H9 (cell line): ENCODE results near the gene GRM3. TPM values are rescaled to one million over a fixed set of nuclear protein-coding genes. Genes with fewer than 3 reads are reported as not detected.

Experiments used
- DNase-seq: peaks from one replicate; pipeline ENCODE4 v3.0.0-alpha.2; 2017
- H2AFZ ChIP-seq: one replicate; pipeline ENCODE4 v1.6.1; 2013; ENCODE audit warnings: mild to moderate bottlenecking, low read length, control low read depth, moderate library complexity
- H2AK5ac ChIP-seq: 2 replicates; pipeline ENCODE4 v1.6.1; 2013; ENCODE audit warnings: low read length, control low read depth, mixed read lengths; ENCODE audit not compliant: insufficient read length
- H2BK120ac ChIP-seq: one replicate; pipeline ENCODE4 v1.6.1; 2013; ENCODE audit warnings: low read depth, mild to moderate bottlenecking, low read length, control low read depth, inconsistent platforms; ENCODE audit not compliant: poor library complexity, severe bottlenecking
- H2BK12ac ChIP-seq: 2 replicates; pipeline ENCODE4 v1.6.1; 2013; ENCODE audit warnings: low read length, control low read depth, mixed read lengths, low read depth; ENCODE audit not compliant: insufficient read length
- H2BK15ac ChIP-seq: 2 replicates; pipeline ENCODE4 v1.6.1; 2013; ENCODE audit warnings: low read depth, low read length, control low read depth
- H2BK20ac ChIP-seq: one replicate; pipeline ENCODE4 v1.6.1; 2013; ENCODE audit warnings: low read depth, mild to moderate bottlenecking, low read length, control low read depth, inconsistent platforms; ENCODE audit not compliant: poor library complexity, severe bottlenecking
- H2BK5ac ChIP-seq: 2 replicates; pipeline ENCODE4 v1.6.1; 2013; ENCODE audit warnings: low read length, control low read depth, mixed read lengths; ENCODE audit not compliant: insufficient read length
- H3K14ac ChIP-seq: 2 replicates; pipeline ENCODE4 v1.6.1; 2013; ENCODE audit warnings: low read length, control low read depth; ENCODE audit not compliant: insufficient read depth
- H3K18ac ChIP-seq: 2 replicates; pipeline ENCODE4 v1.6.1; 2013; ENCODE audit warnings: low read depth, mild to moderate bottlenecking, mixed read lengths, low read length, control low read depth; ENCODE audit not compliant: insufficient read length
- H3K23ac ChIP-seq: 2 replicates; pipeline ENCODE4 v1.6.1; 2013; ENCODE audit warnings: low read length, control low read depth, mixed read lengths, low read depth; ENCODE audit not compliant: insufficient read length
- H3K23me2 ChIP-seq: 2 replicates; pipeline ENCODE4 v1.6.1; 2013; ENCODE audit warnings: low read depth, mild to moderate bottlenecking, mixed read lengths, low read length, control low read depth; ENCODE audit not compliant: insufficient read length, poor library complexity, severe bottlenecking
- H3K27ac ChIP-seq: 2 replicates; pipeline ENCODE4 v1.5.1; 2013; ENCODE audit warnings: low read length, control low read depth, mixed read lengths, low read depth; ENCODE audit not compliant: insufficient read length
- H3K27me3 ChIP-seq: 2 replicates; pipeline ENCODE4 v1.6.1; 2013; ENCODE audit warnings: low read length, control low read depth, inconsistent platforms; ENCODE audit not compliant: insufficient read depth
- H3K4ac ChIP-seq: 2 replicates; pipeline ENCODE4 v1.6.1; 2013; ENCODE audit warnings: low read depth, mild to moderate bottlenecking, control low read depth, inconsistent platforms, low read length, moderate library complexity
- H3K4me1 ChIP-seq: 2 replicates; pipeline ENCODE4 v1.6.1; 2013; ENCODE audit warnings: low read length, control low read depth, inconsistent platforms; ENCODE audit not compliant: insufficient read depth
- H3K4me2 ChIP-seq: 2 replicates; pipeline ENCODE4 v1.6.1; 2013; ENCODE audit warnings: low read length, control low read depth, mixed read lengths; ENCODE audit not compliant: insufficient read length, insufficient read depth
- H3K56ac ChIP-seq: 2 replicates; pipeline ENCODE4 v1.6.1; 2013; ENCODE audit warnings: low read depth, mild to moderate bottlenecking, mixed read lengths, low read length, control low read depth; ENCODE audit not compliant: insufficient read length
- H3K79me1 ChIP-seq: 2 replicates; pipeline ENCODE4 v1.6.1; 2013; ENCODE audit warnings: low read depth, mild to moderate bottlenecking, moderate library complexity, low read length, control low read depth, inconsistent platforms; ENCODE audit not compliant: insufficient read depth, poor library complexity, severe bottlenecking
- H3K79me2 ChIP-seq: 2 replicates; pipeline ENCODE4 v1.6.1; 2013; ENCODE audit warnings: low read length, control low read depth, inconsistent platforms; ENCODE audit not compliant: insufficient read depth
- H3K9ac ChIP-seq: 2 replicates; pipeline ENCODE4 v1.6.1; 2013; ENCODE audit warnings: low read length, control low read depth, mixed read lengths; ENCODE audit not compliant: insufficient read length; ENCODE audit errors: extremely low read depth
- H3K9me3 ChIP-seq: one replicate; pipeline ENCODE4 v1.6.1; 2013; ENCODE audit warnings: low read depth, low read length, inconsistent platforms; ENCODE audit not compliant: control insufficient read depth
- H3T11ph ChIP-seq: one replicate; pipeline ENCODE4 v1.6.1; 2013; ENCODE audit warnings: mild to moderate bottlenecking, low read length, control low read depth, inconsistent platforms
- H4K20me1 ChIP-seq: one replicate; pipeline ENCODE4 v1.6.1; 2013; ENCODE audit not compliant: control insufficient read depth, insufficient read length, insufficient read depth
- H4K5ac ChIP-seq: 2 replicates; pipeline ENCODE4 v1.6.1; 2013; ENCODE audit warnings: low read depth, mild to moderate bottlenecking, mixed read lengths, low read length, control low read depth; ENCODE audit not compliant: insufficient read length
- H4K8ac ChIP-seq: replicated peaks from 2 replicates; pipeline ENCODE4 v1.6.1; 2013; ENCODE audit warnings: low read length, control low read depth, mixed read lengths, low read depth; ENCODE audit not compliant: insufficient read length
- H4K91ac ChIP-seq: 2 replicates; pipeline ENCODE4 v1.6.1; 2013; ENCODE audit warnings: low read depth, mild to moderate bottlenecking, moderate library complexity, mixed read lengths, low read length, control low read depth; ENCODE audit not compliant: insufficient read length
- H3K27ac Mint-ChIP-seq, 3 experiments: 2 replicates in 2 of 3; 3 replicates in 1 of 3; pipeline ENCODE4 v1.8.0; 2020 to 2021; ENCODE audit warnings: mixed read lengths in 3 of 3, mild to moderate bottlenecking in 1 of 3, moderate library complexity in 1 of 3
- H3K27me3 Mint-ChIP-seq: 2 replicates; pipeline ENCODE4 v1.8.0; 2021; ENCODE audit warnings: low read depth, mild to moderate bottlenecking, moderate library complexity, mixed read lengths
- H3K36me3 Mint-ChIP-seq, 3 experiments: 2 replicates in 2 of 3; 3 replicates in 1 of 3; pipeline ENCODE4 v1.8.0; 2020 to 2021; ENCODE audit warnings: low read depth in 3 of 3, mixed read lengths in 3 of 3; ENCODE audit not compliant: insufficient read depth in 1 of 3
- H3K4me1 Mint-ChIP-seq, 2 experiments: 2 replicates each; pipeline ENCODE4 v1.8.0; 2020; ENCODE audit warnings: mixed read lengths in 2 of 2
- H3K4me3 Mint-ChIP-seq, 2 experiments: 2 replicates in 1 of 2; 3 replicates in 1 of 2; pipeline ENCODE4 v1.8.0; 2020 to 2021; ENCODE audit warnings: mild to moderate bottlenecking in 2 of 2, mixed read lengths in 2 of 2, moderate library complexity in 1 of 2
- H3K9me3 Mint-ChIP-seq, 2 experiments: 2 replicates in 1 of 2; 3 replicates in 1 of 2; pipeline ENCODE4 v1.8.0; 2020; ENCODE audit warnings: mild to moderate bottlenecking in 2 of 2, mixed read lengths in 2 of 2, moderate library complexity in 1 of 2
- WGBS: extraction: QIAGEN DNeasy Blood & Tissue Kit; methylation state at CpG from one replicate; pipeline ENCODE4 v1.1.7; 2013; ENCODE audit warnings: missing lambda C conversion rate, low lambda C conversion rate, mixed read lengths; ENCODE audit not compliant: insufficient read length; ENCODE audit errors: extremely low coverage; 5-methylcytosine and 5-hydroxymethylcytosine counted together
- total RNA-seq: library from RNA; stranded (reverse); gene quantifications from 2 replicates; pipeline ENCODE4 v1.2.1, GENCODE V29; 2021
- TF ChIP-seq, protein P1 (sequence below): fragments of 200-600 bp; sonication (generic); conservative IDR thresholded peaks from 3 replicates; pipeline ENCODE4 v1.8.0; 2021; ENCODE audit warnings: antibody characterized with exemption, mild to moderate bottlenecking

GRM3 gene
- total RNA-seq, 1 experiment from 2014 or later, result 0.15 TPM

DNA sequence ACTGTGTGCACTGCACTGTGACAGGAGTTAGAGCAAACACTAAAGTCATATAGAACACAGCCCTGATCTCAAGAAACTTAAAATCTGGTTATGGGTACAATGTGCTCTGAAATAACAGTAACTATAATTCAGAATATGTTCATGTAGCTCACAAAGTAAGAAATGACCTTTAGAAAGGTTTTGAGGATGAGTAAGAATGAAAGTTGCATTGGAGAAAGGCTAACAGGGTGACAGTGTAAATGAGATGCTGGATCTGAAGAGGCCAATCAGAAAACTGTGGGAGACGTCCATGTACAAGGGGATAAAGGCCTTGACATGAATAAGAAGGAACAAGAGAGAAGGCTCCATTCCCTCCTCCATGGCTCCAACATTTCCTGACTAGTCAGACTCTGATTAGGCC is 124.7 kb downstream of the GRM3 start:
- no peak overlapping the region for H3K18ac ChIP-seq
- H3K23me2 ChIP-seq, result no peaks in the 10 kb centered on the region
- Mint-ChIP-seq H3K9me3 (no peaks in the 10 kb centered on the region), H3K27me3 (no peaks in the 10 kb centered on the region), H3K4me1 (peaks cover 9 to 10% of the 10 kb centered on the region in 2 experiments), H3K36me3 (peaks cover 0 to 3% (median 0%) of the 10 kb centered on the region in 3 experiments; a peak in 2 of 7 replicates), H3K4me3 (no peak overlapping the region), H3K27ac (no peak overlapping the region; a peak in 1 of 7 replicates)
- H2BK120ac ChIP-seq, result no peak overlapping the region
- TF ChIP-seq, protein P1, sequence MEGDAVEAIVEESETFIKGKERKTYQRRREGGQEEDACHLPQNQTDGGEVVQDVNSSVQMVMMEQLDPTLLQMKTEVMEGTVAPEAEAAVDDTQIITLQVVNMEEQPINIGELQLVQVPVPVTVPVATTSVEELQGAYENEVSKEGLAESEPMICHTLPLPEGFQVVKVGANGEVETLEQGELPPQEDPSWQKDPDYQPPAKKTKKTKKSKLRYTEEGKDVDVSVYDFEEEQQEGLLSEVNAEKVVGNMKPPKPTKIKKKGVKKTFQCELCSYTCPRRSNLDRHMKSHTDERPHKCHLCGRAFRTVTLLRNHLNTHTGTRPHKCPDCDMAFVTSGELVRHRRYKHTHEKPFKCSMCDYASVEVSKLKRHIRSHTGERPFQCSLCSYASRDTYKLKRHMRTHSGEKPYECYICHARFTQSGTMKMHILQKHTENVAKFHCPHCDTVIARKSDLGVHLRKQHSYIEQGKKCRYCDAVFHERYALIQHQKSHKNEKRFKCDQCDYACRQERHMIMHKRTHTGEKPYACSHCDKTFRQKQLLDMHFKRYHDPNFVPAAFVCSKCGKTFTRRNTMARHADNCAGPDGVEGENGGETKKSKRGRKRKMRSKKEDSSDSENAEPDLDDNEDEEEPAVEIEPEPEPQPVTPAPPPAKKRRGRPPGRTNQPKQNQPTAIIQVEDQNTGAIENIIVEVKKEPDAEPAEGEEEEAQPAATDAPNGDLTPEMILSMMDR, result no peak
- no peaks in the 10 kb centered on the region for H3K9me3 ChIP-seq
- DNase-seq, result no peak
- no peak overlapping the region for H3K9ac ChIP-seq
- H3K56ac ChIP-seq, result no peak overlapping the region
- no CpG with 5 or more reads among the region's 1 CpG for WGBS
- no peak overlapping the region for H3K27ac ChIP-seq
- H4K8ac ChIP-seq, result no peak overlapping the region
- no peak overlapping the region for H3T11ph ChIP-seq
- H3K4me2 ChIP-seq, result no peak overlapping the region
- no peak overlapping the region for H3K23ac ChIP-seq
- H3K27me3 ChIP-seq, result no peaks in the 10 kb centered on the region
- H3K4me1 ChIP-seq, result peaks cover 2% of the 10 kb centered on the region; the same call in 1 of the 2 replicates
- no peak overlapping the region for H2AK5ac ChIP-seq
- H3K14ac ChIP-seq, result no peak overlapping the region
- no peaks in the 10 kb centered on the region for H3K79me1 ChIP-seq
- H4K20me1 ChIP-seq, result no peaks in the 10 kb centered on the region
- H2BK5ac ChIP-seq, result no peak overlapping the region
- H4K91ac ChIP-seq, result no peak overlapping the region
- no peak overlapping the region for H3K4ac ChIP-seq
- H2BK15ac ChIP-seq, result no peak overlapping the region
- no peak overlapping the region for H2BK12ac ChIP-seq
- no peak overlapping the region for H4K5ac ChIP-seq
- no peak overlapping the region for H2AFZ ChIP-seq
- no peak overlapping the region for H2BK20ac ChIP-seq
- no peaks in the 10 kb centered on the region for H3K79me2 ChIP-seq
